Activated gamma-delta T cell treated with anti-CD3 and anti-CD28 coated beads, Interleukin-2, amount 50 U/mL, for 16 hours (primary cell): ENCODE data around the gene RHOD.
A peak's percentile ranks its signal among the peaks of the same experiment; 100 is the strongest.

Experiments
- DNase-seq: peaks from one replicate; pipeline ENCODE4 v3.0.0-alpha.2; 2020; ENCODE audit warnings: low read depth

The RHOD gene

GRCh38 chr11:67117672-67118180, 61.1 kb downstream of the RHOD start:
- peak; percentile 24 for DNase-seq

- peak; percentile 44 for DNase-seq
Measured at GRCh38 chr11:67118181-67118766, 61.6 kb downstream of the RHOD start.

GRCh38 chr11:67118801-67119584, 62.3 kb downstream of the RHOD start, which contains the start of gene KDM2A:
Gene KDM2A, plus strand, starts transcription at chr11:67119263. Its CDS starts 2,054 bp downstream, at chr11:67121317.
- DNase-seq, result peak; percentile 99

GRCh38 chr11:67119585-67120391, 63.1 kb downstream of the RHOD start:
- no peak for DNase-seq

- DNase-seq, result no peak
Measured at GRCh38 chr11:67120456-67120855, 63.8 kb downstream of the RHOD start.

- no peak for DNase-seq
Measured at GRCh38 chr11:67120881-67121710, 64.4 kb downstream of the RHOD start.
